Suprapubic skin (tissue), 4 donors: Measurements from ENCODE around the gene SIVA1. TPM values are rescaled to one million over a fixed set of nuclear protein-coding genes. Genes with fewer than 3 reads are reported as not detected.

ENCODE experiments used
- DNase-seq, 2 donors: peaks; one replicate each; pipeline ENCODE4 v3.0.0-alpha.2; 2019; ENCODE audit warnings: low spot score in 2 of 2
- H3K27ac ChIP-seq: fragments of 200-600 bp; sonication (generic); one replicate; pipeline ENCODE4 v1.5.1; 2019
- H3K27me3 ChIP-seq: fragments of 200-600 bp; sonication (generic); one replicate; pipeline ENCODE4 v1.5.1; 2019
- H3K36me3 ChIP-seq: fragments of 200-600 bp; sonication (generic); one replicate; pipeline ENCODE4 v1.5.1; 2019
- H3K4me1 ChIP-seq: fragments of 200-600 bp; sonication (generic); one replicate; pipeline ENCODE4 v1.5.1; 2019
- H3K4me3 ChIP-seq: fragments of 200-600 bp; sonication (generic); one replicate; pipeline ENCODE4 v1.5.1; 2019; ENCODE audit warnings: mild to moderate bottlenecking
- H3K9me3 ChIP-seq: fragments of 200-600 bp; sonication (generic); one replicate; pipeline ENCODE4 v1.5.1; 2019
- CTCF ChIP-seq, 2 donors: fragments of 200-600 bp in 1 of 2; fragments of 450-650 bp in 1 of 2; sonication (generic) in 1 of 2; IDR thresholded peaks; one replicate each; pipeline ENCODE4 v1.5.1; 2016 to 2019; ENCODE audit warnings: antibody characterized with exemption in 2 of 2, mild to moderate bottlenecking in 1 of 2, moderate library complexity in 1 of 2
- EP300 ChIP-seq: sonication (generic); formaldehyde crosslinking; IDR thresholded peaks from one replicate; pipeline ENCODE4 v1.6.1; 2017; ENCODE audit warnings: antibody characterized with exemption
- POLR2A ChIP-seq, 2 donors: fragments of 450-650 bp; IDR thresholded peaks; one replicate each; pipeline ENCODE4 v1.6.1; 2017; ENCODE audit warnings: antibody characterized with exemption in 2 of 2, mild to moderate bottlenecking in 2 of 2, moderate library complexity in 2 of 2
- POLR2AphosphoS5 ChIP-seq, 3 donors: sonication (generic); formaldehyde crosslinking; IDR thresholded peaks; one replicate each; pipeline ENCODE4 v1.6.1; 2017; ENCODE audit warnings: antibody characterized with exemption in 3 of 3
- WGBS: methylation state at CpG from one replicate; pipeline ENCODE4 v1.1.5; 2018; 5-methylcytosine and 5-hydroxymethylcytosine counted together
- total RNA-seq, 4 donors: library from RNA; depleted of rRNA; stranded (reverse); fragments of >200 nt; gene quantifications; one replicate each; pipeline ENCODE4 v1.1.0, GENCODE V29; 2016

The SIVA1 gene
- total RNA-seq, 4 donors from 2014 or later = 94.0 to 159 (median 142) TPM

GRCh38 chr14:104798300-104799243, 45.6 kb downstream of the SIVA1 start:
- H3K4me1 ChIP-seq = peaks cover 62% of the 10 kb centered on the region
- no peak for DNase-seq
- no peak overlapping the region for H3K4me3 ChIP-seq
- 76% methylated on average over 14 of the region's 16 CpGs for WGBS
- H3K9me3 ChIP-seq = no peaks in the 10 kb centered on the region
- TF ChIP-seq POLR2AphosphoS5 (IDR thresholded peaks at IDR 0.05) = no peak
- TF ChIP-seq CTCF (IDR thresholded peaks at IDR 0.05) = no peak
- TF ChIP-seq POLR2A (IDR thresholded peaks at IDR 0.05) = no peak
- TF ChIP-seq EP300 = no peak
- no peaks in the 10 kb centered on the region for H3K36me3 ChIP-seq
- peak overlapping the region; percentile 91 for H3K27ac ChIP-seq
- no peaks in the 10 kb centered on the region for H3K27me3 ChIP-seq

GRCh38 chr14:104799244-104800014, 46.5 kb downstream of the SIVA1 start:
- no peaks in the 10 kb centered on the region for H3K36me3 ChIP-seq
- peak overlapping the region; percentile 91 for H3K27ac ChIP-seq
- H3K4me1 ChIP-seq = peaks cover 54% of the 10 kb centered on the region
- H3K9me3 ChIP-seq = no peaks in the 10 kb centered on the region
- H3K4me3 ChIP-seq = peak overlapping the region; percentile 81
- no peak for DNase-seq
- TF ChIP-seq POLR2AphosphoS5 (IDR thresholded peaks at IDR 0.05) (no peak), CTCF (IDR thresholded peaks at IDR 0.05) (no peak), EP300 (no peak)
- no peaks in the 10 kb centered on the region for H3K27me3 ChIP-seq
- WGBS = 37% methylated on average over 21 of the region's 21 CpGs

GRCh38 chr14:104800015-104800770, 47.2 kb downstream of the SIVA1 start:
- Histone ChIP-seq H3K27me3 (no peaks in the 10 kb centered on the region), H3K4me1 (peaks cover 49% of the 10 kb centered on the region), H3K4me3 (peak overlapping the region; percentile 81), H3K36me3 (no peaks in the 10 kb centered on the region), H3K9me3 (no peaks in the 10 kb centered on the region), H3K27ac (peak overlapping the region; percentile 91)
- peak in 1 of 2 donors; percentile 62 for TF ChIP-seq CTCF (IDR thresholded peaks at IDR 0.05)
- TF ChIP-seq EP300 = no peak
- 13% methylated on average over 7 of the region's 83 CpGs for WGBS
- DNase-seq = peak; percentile 92 to 93

- H3K27ac ChIP-seq = peak within 1 kb of the TSS; percentile 91
- peak in 1 of 3 donors; percentile 33 for TF ChIP-seq POLR2AphosphoS5 (IDR thresholded peaks at IDR 0.05)
- TF ChIP-seq EP300 = no peak
- no peak for TF ChIP-seq CTCF (IDR thresholded peaks at IDR 0.05)
- TF ChIP-seq POLR2A (IDR thresholded peaks at IDR 0.05) = no peak
- peaks cover 46% of the 10 kb centered on the region for H3K4me1 ChIP-seq
- no peaks in the 10 kb centered on the region for H3K36me3 ChIP-seq
- no peaks in the 10 kb centered on the region for H3K27me3 ChIP-seq
- 1% methylated on average over 37 of the region's 105 CpGs for WGBS
- H3K4me3 ChIP-seq = peak within 1 kb of the TSS; percentile 81
- no peak for DNase-seq
- H3K9me3 ChIP-seq = no peaks in the 10 kb centered on the region
These were observed 48.0 kb downstream of the SIVA1 start, which contains the start of gene ZBTB42 for GRCh38 chr14:104800771-104801519. Gene ZBTB42 (plus strand): TSS chr14:104801101. CDS start chr14:104801198, 97 bp downstream.
